Activated CD8-positive, alpha-beta memory T cell treated with anti-CD3 and anti-CD28 coated beads, Interleukin-2, amount 50 U/mL, for 24 hours (primary cell): Measurements from ENCODE around the gene GAPVD1.

Source experiments
- DNase-seq: peaks from one replicate; pipeline ENCODE4 v3.0.0-alpha.2; 2020; ENCODE audit errors: extremely low read depth

The GAPVD1 gene

GRCh38 chr9:125405938-125406809 is 144.5 kb downstream of the GAPVD1 start:
- no peak for DNase-seq

- DNase-seq = no peak
Observed at GRCh38 chr9:125406810-125407087, 145.1 kb downstream of the GAPVD1 start.

- no peak for DNase-seq
Observed at GRCh38 chr9:125407432-125407973, 145.9 kb downstream of the GAPVD1 start.

- peak; percentile 34 for DNase-seq
Observed at GRCh38 chr9:125407974-125408900, 146.6 kb downstream of the GAPVD1 start.

- no peak for DNase-seq
Observed at GRCh38 chr9:125409217-125409636, 147.6 kb downstream of the GAPVD1 start.

- DNase-seq = no peak
Observed at GRCh38 chr9:125409637-125410521, 148.3 kb downstream of the GAPVD1 start.

GRCh38 chr9:125410522-125410894 is 148.9 kb downstream of the GAPVD1 start:
- DNase-seq = no peak

GRCh38 chr9:125411171-125411756 is 149.6 kb downstream of the GAPVD1 start:
- no peak for DNase-seq

GRCh38 chr9:125412166-125412565 is 150.5 kb downstream of the GAPVD1 start:
- no peak for DNase-seq

GRCh38 chr9:125413579-125413978 is 152.0 kb downstream of the GAPVD1 start:
- no peak for DNase-seq

- no peak for DNase-seq
Observed at GRCh38 chr9:125415583-125416460, 154.2 kb downstream of the GAPVD1 start.

- no peak for DNase-seq
Observed at GRCh38 chr9:125416517-125416916, 154.9 kb downstream of the GAPVD1 start.
